ENCODE data around the gene FYCO1. TPM values are rescaled to one million over a fixed set of nuclear protein-coding genes. Genes with fewer than 3 reads are reported as not detected.

Gene FYCO1
- total and polyA plus RNA-seq, 10 of the 15 experiments (the other 5 are each of a cell fraction or from before 2014, with no cell fraction given), result 1.5 to 8.4 (median 6.5) TPM

DNA sequence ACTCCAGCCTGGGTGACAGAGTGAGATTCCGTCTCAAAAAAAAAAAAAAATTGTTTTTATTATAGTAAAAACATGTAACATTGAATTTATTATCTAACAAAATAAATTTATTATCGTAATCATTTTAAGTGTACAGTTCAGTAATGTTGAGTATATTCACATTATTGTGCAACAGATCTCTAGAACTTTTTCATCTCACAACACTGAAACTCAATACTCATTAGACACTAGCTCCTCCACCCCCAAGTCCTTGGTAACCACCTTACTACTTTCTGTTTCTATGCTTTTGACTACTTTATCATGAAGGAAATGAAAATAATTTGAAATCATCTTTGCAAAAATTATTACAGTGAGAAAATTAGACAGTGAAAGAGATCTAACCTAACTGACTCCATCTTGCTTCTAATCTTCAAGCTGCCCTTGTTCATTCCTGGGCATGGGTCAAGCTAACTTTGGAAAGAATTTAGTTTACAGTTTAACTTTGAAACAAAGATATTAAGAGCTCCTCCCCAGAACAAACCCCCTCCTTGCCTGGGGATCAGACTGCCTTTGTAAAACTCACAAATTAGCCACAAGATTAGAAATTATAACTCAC lies 15.0 kb upstream of the FYCO1 start (continued):
- TF ChIP-seq, protein P1, sequence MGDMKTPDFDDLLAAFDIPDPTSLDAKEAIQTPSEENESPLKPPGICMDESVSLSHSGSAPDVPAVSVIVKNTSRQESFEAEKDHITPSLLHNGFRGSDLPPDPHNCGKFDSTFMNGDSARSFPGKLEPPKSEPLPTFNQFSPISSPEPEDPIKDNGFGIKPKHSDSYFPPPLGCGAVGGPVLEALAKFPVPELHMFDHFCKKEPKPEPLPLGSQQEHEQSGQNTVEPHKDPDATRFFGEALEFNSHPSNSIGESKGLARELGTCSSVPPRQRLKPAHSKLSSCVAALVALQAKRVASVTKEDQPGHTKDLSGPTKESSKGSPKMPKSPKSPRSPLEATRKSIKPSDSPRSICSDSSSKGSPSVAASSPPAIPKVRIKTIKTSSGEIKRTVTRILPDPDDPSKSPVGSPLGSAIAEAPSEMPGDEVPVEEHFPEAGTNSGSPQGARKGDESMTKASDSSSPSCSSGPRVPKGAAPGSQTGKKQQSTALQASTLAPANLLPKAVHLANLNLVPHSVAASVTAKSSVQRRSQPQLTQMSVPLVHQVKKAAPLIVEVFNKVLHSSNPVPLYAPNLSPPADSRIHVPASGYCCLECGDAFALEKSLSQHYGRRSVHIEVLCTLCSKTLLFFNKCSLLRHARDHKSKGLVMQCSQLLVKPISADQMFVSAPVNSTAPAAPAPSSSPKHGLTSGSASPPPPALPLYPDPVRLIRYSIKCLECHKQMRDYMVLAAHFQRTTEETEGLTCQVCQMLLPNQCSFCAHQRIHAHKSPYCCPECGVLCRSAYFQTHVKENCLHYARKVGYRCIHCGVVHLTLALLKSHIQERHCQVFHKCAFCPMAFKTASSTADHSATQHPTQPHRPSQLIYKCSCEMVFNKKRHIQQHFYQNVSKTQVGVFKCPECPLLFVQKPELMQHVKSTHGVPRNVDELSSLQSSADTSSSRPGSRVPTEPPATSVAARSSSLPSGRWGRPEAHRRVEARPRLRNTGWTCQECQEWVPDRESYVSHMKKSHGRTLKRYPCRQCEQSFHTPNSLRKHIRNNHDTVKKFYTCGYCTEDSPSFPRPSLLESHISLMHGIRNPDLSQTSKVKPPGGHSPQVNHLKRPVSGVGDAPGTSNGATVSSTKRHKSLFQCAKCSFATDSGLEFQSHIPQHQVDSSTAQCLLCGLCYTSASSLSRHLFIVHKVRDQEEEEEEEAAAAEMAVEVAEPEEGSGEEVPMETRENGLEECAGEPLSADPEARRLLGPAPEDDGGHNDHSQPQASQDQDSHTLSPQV (IDR thresholded peaks at IDR 0.05), result peak; percentile 77; the same call in 1 of the 2 replicates
- TF ChIP-seq, protein P2, sequence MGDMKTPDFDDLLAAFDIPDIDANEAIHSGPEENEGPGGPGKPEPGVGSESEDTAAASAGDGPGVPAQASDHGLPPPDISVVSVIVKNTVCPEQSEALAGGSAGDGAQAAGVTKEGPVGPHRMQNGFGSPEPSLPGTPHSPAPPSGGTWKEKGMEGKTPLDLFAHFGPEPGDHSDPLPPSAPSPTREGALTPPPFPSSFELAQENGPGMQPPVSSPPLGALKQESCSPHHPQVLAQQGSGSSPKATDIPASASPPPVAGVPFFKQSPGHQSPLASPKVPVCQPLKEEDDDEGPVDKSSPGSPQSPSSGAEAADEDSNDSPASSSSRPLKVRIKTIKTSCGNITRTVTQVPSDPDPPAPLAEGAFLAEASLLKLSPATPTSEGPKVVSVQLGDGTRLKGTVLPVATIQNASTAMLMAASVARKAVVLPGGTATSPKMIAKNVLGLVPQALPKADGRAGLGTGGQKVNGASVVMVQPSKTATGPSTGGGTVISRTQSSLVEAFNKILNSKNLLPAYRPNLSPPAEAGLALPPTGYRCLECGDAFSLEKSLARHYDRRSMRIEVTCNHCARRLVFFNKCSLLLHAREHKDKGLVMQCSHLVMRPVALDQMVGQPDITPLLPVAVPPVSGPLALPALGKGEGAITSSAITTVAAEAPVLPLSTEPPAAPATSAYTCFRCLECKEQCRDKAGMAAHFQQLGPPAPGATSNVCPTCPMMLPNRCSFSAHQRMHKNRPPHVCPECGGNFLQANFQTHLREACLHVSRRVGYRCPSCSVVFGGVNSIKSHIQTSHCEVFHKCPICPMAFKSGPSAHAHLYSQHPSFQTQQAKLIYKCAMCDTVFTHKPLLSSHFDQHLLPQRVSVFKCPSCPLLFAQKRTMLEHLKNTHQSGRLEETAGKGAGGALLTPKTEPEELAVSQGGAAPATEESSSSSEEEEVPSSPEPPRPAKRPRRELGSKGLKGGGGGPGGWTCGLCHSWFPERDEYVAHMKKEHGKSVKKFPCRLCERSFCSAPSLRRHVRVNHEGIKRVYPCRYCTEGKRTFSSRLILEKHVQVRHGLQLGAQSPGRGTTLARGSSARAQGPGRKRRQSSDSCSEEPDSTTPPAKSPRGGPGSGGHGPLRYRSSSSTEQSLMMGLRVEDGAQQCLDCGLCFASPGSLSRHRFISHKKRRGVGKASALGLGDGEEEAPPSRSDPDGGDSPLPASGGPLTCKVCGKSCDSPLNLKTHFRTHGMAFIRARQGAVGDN (IDR thresholded peaks at IDR 0.05), result peak; percentile 74
- TF ChIP-seq CEBPB (IDR thresholded peaks at IDR 0.05; ENCODE audit: borderline replicate concordance in 1 of 2, low read depth in 2 of 2, low read length in 2 of 2) (no peak; a peak in 1 of 4 replicates), NRF1 (conservative IDR thresholded peaks at IDR 0.05; ENCODE audit: low read depth, low read length) (no peak), BRCA1 (IDR thresholded peaks at IDR 0.05; ENCODE audit: low read depth, low read length) (no peak)
- TF ChIP-seq, protein P3, sequence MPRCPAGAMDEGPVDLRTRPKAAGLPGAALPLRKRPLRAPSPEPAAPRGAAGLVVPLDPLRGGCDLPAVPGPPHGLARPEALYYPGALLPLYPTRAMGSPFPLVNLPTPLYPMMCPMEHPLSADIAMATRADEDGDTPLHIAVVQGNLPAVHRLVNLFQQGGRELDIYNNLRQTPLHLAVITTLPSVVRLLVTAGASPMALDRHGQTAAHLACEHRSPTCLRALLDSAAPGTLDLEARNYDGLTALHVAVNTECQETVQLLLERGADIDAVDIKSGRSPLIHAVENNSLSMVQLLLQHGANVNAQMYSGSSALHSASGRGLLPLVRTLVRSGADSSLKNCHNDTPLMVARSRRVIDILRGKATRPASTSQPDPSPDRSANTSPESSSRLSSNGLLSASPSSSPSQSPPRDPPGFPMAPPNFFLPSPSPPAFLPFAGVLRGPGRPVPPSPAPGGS (IDR thresholded peaks at IDR 0.05; ENCODE audit: borderline replicate concordance, insufficient read depth, low read depth, low read length, poor library complexity, severe bottlenecking), result no peak

Data from GM12878 (cell line).